Erythroblast (primary cell): ENCODE measurements around the gene STPG3.

ENCODE experiments used
- DNase-seq, 2 experiments: peaks; one replicate each; lab custom pipeline; 2025; lab: John Stamatoyannopoulos, UW
- GATA1 ChIP-seq: IDR thresholded peaks from 2 replicates; pipeline ENCODE4 v1.6.1; 2011; ENCODE audit warnings: low read depth, mild to moderate bottlenecking, control low read depth, low read length, moderate library complexity
- POLR2A ChIP-seq: IDR thresholded peaks from 2 replicates; pipeline ENCODE4 v1.6.1; 2011; ENCODE audit warnings: mild to moderate bottlenecking, low read length

Gene STPG3

GRCh38 chr9:137266585-137267453 lies 15.7 kb downstream of the STPG3 start:
- TF ChIP-seq GATA1 (no peak), POLR2A (no peak)
- no peak for DNase-seq

- DNase-seq: no peak
These were observed 16.9 kb downstream of the STPG3 start for GRCh38 chr9:137267933-137268355.

DNA sequence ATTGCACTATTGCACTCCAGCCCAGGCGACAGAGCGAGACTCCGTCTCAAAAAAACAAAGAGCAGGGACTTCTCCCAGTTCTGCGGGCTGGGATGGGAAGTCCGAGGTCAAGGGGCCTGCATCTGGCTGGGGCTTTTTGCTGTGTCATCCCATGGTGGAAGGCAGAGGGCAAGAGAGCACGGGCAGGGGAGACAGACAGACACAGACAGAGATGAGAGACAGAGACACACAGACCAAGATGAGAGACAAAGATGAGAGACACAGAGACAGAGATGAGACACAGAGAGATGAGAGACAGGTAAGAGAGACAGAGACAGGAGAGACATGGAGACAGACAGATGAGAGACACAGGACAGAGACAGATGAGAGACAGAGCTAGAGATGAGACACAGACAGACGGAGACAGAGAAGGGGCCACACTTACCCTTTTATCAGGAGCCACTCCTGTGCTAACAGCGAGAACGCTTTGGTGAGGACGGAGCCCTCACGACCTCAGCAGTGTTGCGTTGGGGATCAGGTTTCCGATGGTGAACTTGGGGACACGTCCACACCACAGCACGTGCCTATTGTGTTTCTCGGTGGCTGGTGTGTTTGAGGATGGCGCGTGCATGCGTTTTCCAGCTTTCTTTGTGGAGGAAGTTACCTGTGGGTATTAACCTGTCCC lies 17.6 kb downstream of the STPG3 start:
- TF ChIP-seq POLR2A: no peak
- TF ChIP-seq GATA1: no peak
- DNase-seq: no peak

More at GRCh38 chr9:137267933-137268355, 16.9 kb downstream of the STPG3 start:
- TF ChIP-seq POLR2A (no peak), GATA1 (no peak)

DNA sequence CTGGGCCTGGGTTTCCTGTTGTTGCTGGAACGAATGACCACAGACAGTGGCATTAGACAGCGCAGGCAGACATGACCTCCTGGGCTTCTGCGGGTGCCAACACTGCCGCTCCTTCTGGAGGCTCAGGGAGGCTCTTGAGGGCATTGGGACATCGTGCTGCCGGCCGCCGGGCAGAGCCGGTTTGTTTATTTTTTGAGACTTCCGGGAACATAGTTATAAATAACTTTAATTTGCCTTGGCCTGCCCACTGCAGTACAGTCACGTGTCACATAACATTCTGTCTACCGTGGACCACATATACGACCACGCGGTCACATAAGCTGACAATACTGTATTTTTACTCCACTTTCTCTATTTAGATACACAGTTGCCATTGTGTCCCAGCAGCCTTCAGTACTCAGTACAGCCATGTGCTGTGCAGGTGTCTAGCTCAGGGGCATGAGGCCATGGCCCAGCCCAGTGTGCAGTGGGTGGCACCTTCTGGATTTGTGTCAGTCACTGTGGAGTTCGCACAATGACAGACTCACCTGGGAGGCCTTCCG lies 18.2 kb downstream of the STPG3 start:
- TF ChIP-seq GATA1: no peak
- no peak for TF ChIP-seq POLR2A
- DNase-seq: no peak

- no peak for DNase-seq
- no peak for TF ChIP-seq GATA1
These were observed 20.0 kb downstream of the STPG3 start for GRCh38 chr9:137270929-137271695.

DNA sequence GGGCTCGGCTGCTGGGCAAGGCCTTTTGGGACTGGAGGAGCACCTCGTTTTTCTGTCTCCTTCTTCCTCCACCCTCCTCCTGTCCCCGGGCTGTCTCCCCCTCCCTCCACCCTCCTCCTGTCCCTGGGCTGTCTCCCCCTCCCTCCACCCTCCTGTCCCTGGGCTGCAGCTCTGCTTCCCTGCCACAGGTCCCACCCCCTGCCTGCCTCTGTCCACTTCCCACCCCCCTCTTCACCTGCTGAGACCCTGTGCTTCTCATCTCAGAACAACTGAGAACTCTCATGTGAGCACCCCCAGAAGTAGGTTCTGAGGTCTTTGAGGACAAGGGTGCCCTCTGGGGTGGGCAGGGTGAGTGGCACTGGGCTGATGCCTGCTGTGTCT lies 20.6 kb downstream of the STPG3 start:
- no peak for DNase-seq

GRCh38 chr9:137272241-137273094 lies 21.4 kb downstream of the STPG3 start:
- TF ChIP-seq GATA1: no peak
- TF ChIP-seq POLR2A: no peak
- DNase-seq: no peak

More for the DNA sequence above, 20.6 kb downstream of the STPG3 start:
- TF ChIP-seq GATA1 (no peak), POLR2A (no peak)

- no peak for DNase-seq
- TF ChIP-seq GATA1 (no peak), POLR2A (no peak)
These were observed 22.0 kb downstream of the STPG3 start for GRCh38 chr9:137273095-137273490.

- no peak for TF ChIP-seq GATA1
- peak in 1 of 2 experiments; percentile 39 for DNase-seq
These were observed 22.7 kb downstream of the STPG3 start for GRCh38 chr9:137273611-137274320.

DNA sequence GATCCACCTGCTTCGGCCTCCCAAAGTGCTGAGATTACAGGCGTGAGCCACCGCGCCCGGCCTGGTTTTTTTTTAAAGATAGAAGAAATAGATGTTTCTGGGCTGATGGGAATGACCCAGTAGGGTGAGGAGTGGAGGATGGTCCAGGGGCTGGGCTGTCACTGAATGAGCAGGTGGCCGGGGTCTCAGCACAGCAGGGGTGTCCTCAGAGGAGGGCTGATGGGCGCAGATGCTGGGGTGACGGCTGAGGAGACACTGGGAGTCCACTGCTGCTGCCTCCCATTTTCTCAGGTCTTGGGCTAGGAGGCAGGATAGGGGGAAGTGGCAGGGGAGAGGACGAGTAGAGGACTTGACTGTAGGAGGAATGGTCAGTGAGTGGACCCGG lies 24.1 kb downstream of the STPG3 start:
- no peak for DNase-seq
- no peak for TF ChIP-seq GATA1
- no peak for TF ChIP-seq POLR2A

DNA sequence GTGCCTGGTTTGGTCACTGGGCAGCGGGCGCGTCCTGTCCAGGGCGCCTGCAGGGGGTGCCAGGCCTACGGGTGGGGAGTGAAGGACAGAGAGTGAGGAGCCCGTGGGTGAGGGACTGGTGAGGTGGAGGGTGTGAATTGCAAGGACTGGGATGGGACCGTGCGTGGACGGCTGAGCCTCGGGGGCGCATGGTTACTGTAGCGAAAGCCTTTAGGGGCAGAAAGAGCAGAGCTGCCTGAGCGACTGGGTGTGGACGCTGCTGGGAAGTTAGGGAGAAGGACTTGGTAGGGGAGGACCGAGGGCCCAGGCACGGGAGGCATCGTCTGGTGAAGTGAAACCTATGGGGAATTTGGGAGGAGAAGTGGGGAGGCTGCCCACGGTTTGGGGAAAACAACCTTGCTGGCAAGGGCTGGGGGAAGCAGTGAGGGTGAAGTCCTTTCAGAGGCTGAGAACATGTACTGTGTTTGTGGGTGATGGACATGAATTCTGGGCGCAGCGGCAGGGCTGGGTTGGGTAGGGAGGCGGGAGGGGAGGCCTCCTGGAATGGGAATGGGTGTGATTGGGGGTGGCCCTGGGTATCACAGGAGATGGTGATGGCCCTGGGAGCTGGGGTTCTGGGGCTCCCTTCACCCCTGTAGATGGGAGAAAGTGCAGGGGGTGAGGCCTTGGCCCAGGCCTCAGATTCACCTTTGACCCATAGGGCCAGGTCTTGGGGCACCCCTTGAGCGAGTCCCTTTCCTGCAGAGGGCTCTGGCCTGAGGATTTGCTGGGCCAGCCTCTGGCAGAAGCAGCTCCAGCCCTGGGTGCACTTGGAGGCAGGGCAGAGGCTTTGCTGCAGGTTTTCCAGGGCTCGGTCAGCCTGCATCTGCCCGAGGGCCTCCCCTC lies 24.7 kb downstream of the STPG3 start:
- TF ChIP-seq POLR2A (no peak), GATA1 (no peak)
- DNase-seq: no peak
